Activated CD4-positive, alpha-beta T cell treated with anti-CD3 and anti-CD28 coated beads, Interleukin-2, amount 10 ng/mL, durations not matched to agents 24 days and 14 days (primary cell): Measurements from ENCODE around the gene NFIB. TPM values are rescaled to one million over a fixed set of nuclear protein-coding genes. Genes with fewer than 3 reads are reported as not detected.

ENCODE experiments used
- DNase-seq: peaks from one replicate; pipeline ENCODE4 v3.0.0; 2022
- H3K27ac Mint-ChIP-seq: one replicate; pipeline ENCODE4 v1.8.0; 2022; ENCODE audit warnings: mild to moderate bottlenecking, mixed read lengths
- H3K27me3 Mint-ChIP-seq: one replicate; pipeline ENCODE4 v1.8.0; 2022; ENCODE audit warnings: mixed read lengths
- H3K36me3 Mint-ChIP-seq: one replicate; pipeline ENCODE4 v1.8.0; 2022; ENCODE audit warnings: low read depth, mild to moderate bottlenecking, mixed read lengths
- H3K4me1 Mint-ChIP-seq: one replicate; pipeline ENCODE4 v1.8.0; 2021; ENCODE audit warnings: mixed read lengths
- H3K4me3 Mint-ChIP-seq: one replicate; pipeline ENCODE4 v1.8.0; 2022; ENCODE audit warnings: mild to moderate bottlenecking, moderate library complexity, mixed read lengths
- H3K9me3 Mint-ChIP-seq: one replicate; pipeline ENCODE4 v1.8.0; 2021; ENCODE audit warnings: mixed read lengths
- intact Hi-C: fragments of 100-400 bp; cut with micrococcal nuclease; formaldehyde crosslinking; loops from one replicate; pipeline ENCODE4 v1.15.1; 2023
- total RNA-seq: library from RNA; stranded (reverse); gene quantifications from 2 replicates; pipeline ENCODE4 v1.2.3, GENCODE V29; 2022

Gene NFIB
- total RNA-seq, 1 donor from 2014 or later, result not detected

DNA sequence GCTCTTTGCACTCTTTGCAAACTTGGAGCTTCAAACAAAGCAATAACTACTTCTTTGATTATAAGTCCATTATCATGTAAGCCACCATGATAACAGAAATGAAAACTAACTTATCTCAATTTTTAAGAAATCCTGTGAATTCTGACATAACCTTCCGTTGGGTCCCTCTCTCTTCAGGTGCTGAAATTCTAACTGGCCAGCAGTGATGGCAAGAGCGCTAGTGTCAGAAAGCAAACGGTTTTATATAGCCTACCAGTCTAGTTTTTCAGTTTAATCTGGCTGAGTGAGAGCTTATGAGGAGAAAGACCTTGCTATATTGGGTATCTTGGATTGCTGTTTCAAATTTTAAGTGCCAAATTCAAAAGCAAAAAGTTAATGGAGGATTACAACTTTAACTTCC lies 13.4 kb downstream of the NFIB start:
- H3K27ac Mint-ChIP-seq, result no peak overlapping the region
- H3K4me1 Mint-ChIP-seq, result no peaks in the 10 kb centered on the region
- no peak overlapping the region for H3K4me3 Mint-ChIP-seq
- H3K27me3 Mint-ChIP-seq, result peaks cover 26% of the 10 kb centered on the region
- intact Hi-C loops, result no loop called here
- no peaks in the 10 kb centered on the region for H3K9me3 Mint-ChIP-seq
- no peaks in the 10 kb centered on the region for H3K36me3 Mint-ChIP-seq
- DNase-seq, result no peak

DNA sequence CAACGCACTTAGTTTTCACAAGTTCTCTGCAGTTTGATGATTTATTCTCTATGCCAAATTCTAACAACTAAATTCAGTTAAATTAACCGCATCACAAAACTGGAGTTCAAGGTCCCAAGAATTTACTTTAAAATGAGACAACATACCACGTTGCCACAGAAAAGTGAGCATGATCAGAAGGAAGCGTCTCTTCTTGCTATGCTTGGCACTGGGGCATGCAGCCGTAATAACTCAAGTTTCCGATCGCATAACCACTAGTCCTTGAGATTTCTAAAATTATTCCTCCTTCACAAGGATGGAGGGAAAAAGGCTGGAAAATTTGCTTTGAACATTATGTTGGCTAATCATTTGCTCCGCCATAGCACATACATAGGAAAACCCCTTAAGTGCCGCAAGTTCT lies 13.9 kb downstream of the NFIB start:
- Mint-ChIP-seq H3K36me3 (no peaks in the 10 kb centered on the region), H3K4me1 (no peaks in the 10 kb centered on the region), H3K9me3 (no peaks in the 10 kb centered on the region), H3K27ac (no peak overlapping the region), H3K27me3 (peaks cover 20% of the 10 kb centered on the region), H3K4me3 (no peak overlapping the region)
- DNase-seq, result no peak
- intact Hi-C loops, result no loop called here

DNA sequence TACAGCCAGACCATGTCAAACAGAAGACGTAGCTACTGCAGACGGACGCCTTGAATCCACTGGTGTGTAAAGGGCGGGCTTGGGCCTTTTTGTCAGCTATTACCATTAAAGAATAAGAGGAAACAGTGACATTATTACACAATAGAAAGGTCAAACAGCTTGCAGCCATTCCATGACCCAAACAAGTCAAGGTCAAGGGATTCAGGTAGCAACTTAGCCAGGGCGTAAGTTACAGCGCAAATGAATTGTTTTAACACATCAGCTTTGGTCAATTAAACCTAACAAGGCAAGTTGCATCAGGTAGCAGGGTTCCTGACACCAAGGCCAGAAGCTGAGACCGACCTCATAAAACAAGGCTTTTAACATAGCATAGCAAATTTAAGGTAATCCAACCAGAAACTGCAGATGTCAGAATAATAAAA lies 15.3 kb downstream of the NFIB start:
- H3K4me3 Mint-ChIP-seq, result no peak overlapping the region
- no peaks in the 10 kb centered on the region for H3K9me3 Mint-ChIP-seq
- DNase-seq, result no peak
- H3K27ac Mint-ChIP-seq, result no peak overlapping the region
- H3K36me3 Mint-ChIP-seq, result no peaks in the 10 kb centered on the region
- no peaks in the 10 kb centered on the region for H3K4me1 Mint-ChIP-seq
- intact Hi-C loops, result no loop called here
- peaks cover 12% of the 10 kb centered on the region for H3K27me3 Mint-ChIP-seq

DNA sequence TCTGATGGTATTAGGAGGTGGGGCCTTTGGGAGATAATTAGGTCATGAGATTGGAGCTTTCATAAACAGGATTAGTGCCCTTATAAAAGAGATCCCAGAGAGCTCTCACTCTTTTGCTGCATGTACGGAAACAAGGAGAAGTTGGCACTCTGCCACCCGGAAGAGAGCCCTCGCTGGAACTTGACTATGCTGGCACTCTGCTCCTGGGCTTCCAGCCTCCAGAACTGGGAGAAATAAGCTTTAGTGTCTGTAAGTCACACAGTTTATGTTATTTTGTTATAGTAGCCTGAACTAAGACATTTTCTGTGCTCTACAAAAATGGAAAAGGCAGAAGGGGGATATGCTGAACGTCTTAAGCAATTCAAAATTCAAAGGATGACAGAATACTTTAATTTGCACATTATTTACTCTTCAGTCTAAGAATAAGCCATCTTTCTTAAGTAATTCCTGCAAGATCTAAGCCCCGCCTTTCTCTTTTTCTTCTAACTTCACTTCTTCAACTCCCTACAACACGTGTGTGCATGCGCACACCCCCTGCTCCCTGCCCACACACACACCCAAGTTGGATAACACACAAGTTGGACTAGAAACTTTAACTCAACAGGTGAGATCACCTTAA lies 17.3 kb downstream of the NFIB start:
- no peak for DNase-seq
- no peak overlapping the region for H3K4me3 Mint-ChIP-seq
- H3K36me3 Mint-ChIP-seq, result no peaks in the 10 kb centered on the region
- no peaks in the 10 kb centered on the region for H3K9me3 Mint-ChIP-seq
- H3K27me3 Mint-ChIP-seq, result peaks cover 8% of the 10 kb centered on the region
- intact Hi-C loops, result no loop called here
- H3K27ac Mint-ChIP-seq, result no peak overlapping the region
- H3K4me1 Mint-ChIP-seq, result no peaks in the 10 kb centered on the region

DNA sequence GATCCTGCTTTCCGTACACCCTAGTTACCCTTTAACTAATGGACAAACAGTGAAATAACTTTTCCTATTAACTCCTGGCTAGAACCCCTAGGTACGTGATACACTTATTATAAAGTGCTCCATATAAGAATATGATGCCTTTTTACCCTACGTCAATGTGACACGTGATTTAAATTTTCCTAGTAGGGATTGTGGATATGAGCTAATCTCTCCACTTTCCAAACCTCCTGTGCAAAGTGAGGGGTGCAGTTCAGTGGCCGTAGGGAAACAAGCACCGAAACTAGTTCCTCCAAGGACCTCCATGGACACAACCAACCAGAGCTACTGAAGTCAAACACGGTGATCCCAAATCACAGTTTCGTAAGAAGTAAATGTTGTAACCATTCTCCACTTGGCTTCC lies 19.3 kb downstream of the NFIB start:
- H3K27ac Mint-ChIP-seq, result no peak overlapping the region
- intact Hi-C loops, result no loop called here

DNA sequence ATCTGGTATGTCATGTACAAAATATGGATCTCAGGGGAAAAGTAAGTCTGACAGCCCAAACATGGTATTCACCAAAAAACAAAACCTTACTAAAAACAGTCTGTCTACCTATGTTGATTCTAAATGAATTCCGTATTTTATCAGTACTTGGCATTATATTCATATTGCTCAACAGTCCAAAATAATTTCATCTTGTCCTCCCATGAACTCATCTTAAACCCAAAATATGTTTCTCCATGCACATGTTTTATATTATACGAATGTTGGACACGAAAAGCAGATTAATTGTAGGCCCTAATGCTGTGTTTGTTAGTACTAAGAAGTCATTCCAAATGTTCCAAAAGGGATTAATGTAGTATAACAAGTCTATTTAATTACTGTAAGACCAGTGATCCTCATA lies 20.1 kb downstream of the NFIB start:
- H3K36me3 Mint-ChIP-seq, result no peaks in the 10 kb centered on the region
- intact Hi-C loops, result no loop called here
- no peak overlapping the region for H3K4me3 Mint-ChIP-seq
- H3K27me3 Mint-ChIP-seq, result peaks cover 4% of the 10 kb centered on the region
- no peak for DNase-seq
- no peaks in the 10 kb centered on the region for H3K9me3 Mint-ChIP-seq
- H3K4me1 Mint-ChIP-seq, result no peaks in the 10 kb centered on the region
- H3K27ac Mint-ChIP-seq, result no peak overlapping the region

More for the DNA sequence above, 19.3 kb downstream of the NFIB start:
- no peaks in the 10 kb centered on the region for H3K4me1 Mint-ChIP-seq
- H3K27me3 Mint-ChIP-seq, result peaks cover 4% of the 10 kb centered on the region
- no peaks in the 10 kb centered on the region for H3K36me3 Mint-ChIP-seq
- no peaks in the 10 kb centered on the region for H3K9me3 Mint-ChIP-seq
- H3K4me3 Mint-ChIP-seq, result no peak overlapping the region
- DNase-seq, result no peak

DNA sequence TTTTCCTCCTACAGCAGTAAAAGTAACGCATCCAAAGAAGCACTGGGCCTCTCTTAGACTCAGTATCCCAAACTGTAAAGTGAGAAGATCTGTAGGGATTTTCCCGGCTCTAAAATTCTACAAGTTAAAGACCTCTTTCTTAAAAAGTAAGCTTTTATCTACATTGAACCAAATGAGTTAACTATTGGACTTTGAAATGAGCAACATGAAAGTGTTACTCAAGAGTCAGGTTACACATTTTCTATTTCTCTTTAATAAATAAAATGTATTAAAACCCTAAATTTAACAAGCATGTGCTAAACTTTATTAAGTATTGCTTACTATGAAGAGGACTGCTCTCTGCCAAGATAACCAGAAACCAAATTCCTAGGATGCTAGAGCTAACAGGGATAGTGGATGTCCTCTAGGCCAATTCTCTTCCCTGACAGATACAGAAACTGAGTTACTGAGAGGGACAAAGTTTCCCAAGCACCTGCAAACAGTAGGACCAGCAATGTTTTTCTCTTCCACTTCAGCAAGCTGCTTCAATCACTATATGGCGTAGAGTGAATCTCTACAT lies 21.7 kb downstream of the NFIB start:
- no peak for DNase-seq
- Mint-ChIP-seq H3K27me3 (peaks cover 2% of the 10 kb centered on the region), H3K4me1 (no peaks in the 10 kb centered on the region), H3K4me3 (no peak overlapping the region), H3K9me3 (no peaks in the 10 kb centered on the region), H3K27ac (no peak overlapping the region), H3K36me3 (no peaks in the 10 kb centered on the region)
- intact Hi-C loops, result no loop called here

DNA sequence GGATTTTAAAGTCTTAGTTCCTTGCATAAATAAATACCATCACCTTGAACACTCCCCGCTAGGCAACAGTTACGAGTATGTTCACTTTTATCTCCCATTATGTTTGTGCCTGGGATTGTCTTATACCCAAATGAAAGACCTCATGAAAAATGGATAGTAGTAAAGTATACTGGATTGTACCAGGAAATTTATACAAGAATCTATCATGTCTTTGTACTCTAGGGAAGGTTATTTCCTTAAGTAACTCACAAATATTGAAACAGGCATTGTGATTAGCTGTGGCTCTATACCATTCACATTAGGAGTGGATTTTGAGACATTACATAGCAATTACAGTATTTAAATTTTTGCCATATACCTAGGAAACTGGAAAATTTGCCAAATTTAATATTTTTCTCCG lies 24.0 kb downstream of the NFIB start:
- no peak overlapping the region for H3K27ac Mint-ChIP-seq
- intact Hi-C loops, result no loop called here

DNA sequence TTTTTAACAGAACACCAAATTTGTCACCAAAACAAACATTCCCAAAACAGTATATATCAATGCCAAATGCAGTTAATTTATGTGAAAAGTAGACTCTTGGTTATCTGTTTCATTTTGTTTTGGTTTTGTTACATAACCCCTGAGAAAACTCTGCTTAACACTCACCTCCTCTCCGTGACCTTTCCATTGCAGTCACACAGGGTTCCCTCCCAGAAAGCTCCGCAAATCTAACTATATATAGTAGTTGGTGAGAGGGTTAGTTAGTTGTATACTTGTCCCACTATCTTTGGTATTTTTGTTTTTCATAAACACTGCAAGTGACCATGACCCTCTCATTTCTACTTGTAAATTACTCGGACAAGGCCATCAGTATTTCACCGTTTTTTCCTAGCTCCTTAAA lies 25.5 kb downstream of the NFIB start:
- no peak overlapping the region for H3K27ac Mint-ChIP-seq
- H3K36me3 Mint-ChIP-seq, result no peaks in the 10 kb centered on the region
- no peak for DNase-seq
- no peak overlapping the region for H3K4me3 Mint-ChIP-seq
- H3K4me1 Mint-ChIP-seq, result no peaks in the 10 kb centered on the region
- no peaks in the 10 kb centered on the region for H3K9me3 Mint-ChIP-seq
- H3K27me3 Mint-ChIP-seq, result no peaks in the 10 kb centered on the region
- intact Hi-C loops, result no loop called here

More for the DNA sequence above, 24.0 kb downstream of the NFIB start:
- no peak overlapping the region for H3K4me3 Mint-ChIP-seq
- no peaks in the 10 kb centered on the region for H3K4me1 Mint-ChIP-seq
- no peaks in the 10 kb centered on the region for H3K9me3 Mint-ChIP-seq
- DNase-seq, result no peak
- no peaks in the 10 kb centered on the region for H3K36me3 Mint-ChIP-seq
- no peaks in the 10 kb centered on the region for H3K27me3 Mint-ChIP-seq

DNA sequence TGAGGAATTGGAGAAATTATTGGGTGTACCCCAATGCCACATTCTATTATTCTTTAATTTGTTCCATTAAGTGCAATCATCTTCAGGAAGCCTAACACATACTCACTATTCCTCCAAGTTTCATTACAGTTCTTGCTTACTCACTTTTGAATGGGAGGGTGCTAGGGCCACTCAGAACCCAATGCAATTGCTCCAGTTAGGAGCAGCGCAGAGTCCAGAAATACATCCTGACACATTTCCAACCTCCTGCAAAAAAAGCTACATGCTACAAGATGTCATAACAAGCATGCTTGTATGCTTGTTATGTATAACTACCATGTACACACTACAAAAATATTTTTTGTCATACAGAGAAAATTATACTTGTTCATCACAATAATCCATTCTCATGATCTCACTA lies 27.8 kb downstream of the NFIB start:
- H3K36me3 Mint-ChIP-seq, result no peaks in the 10 kb centered on the region
- no peak for DNase-seq
- H3K27me3 Mint-ChIP-seq, result no peaks in the 10 kb centered on the region
- H3K4me3 Mint-ChIP-seq, result no peak overlapping the region
- no peaks in the 10 kb centered on the region for H3K4me1 Mint-ChIP-seq
- intact Hi-C loops, result no loop called here
- H3K9me3 Mint-ChIP-seq, result no peaks in the 10 kb centered on the region
- no peak overlapping the region for H3K27ac Mint-ChIP-seq

DNA sequence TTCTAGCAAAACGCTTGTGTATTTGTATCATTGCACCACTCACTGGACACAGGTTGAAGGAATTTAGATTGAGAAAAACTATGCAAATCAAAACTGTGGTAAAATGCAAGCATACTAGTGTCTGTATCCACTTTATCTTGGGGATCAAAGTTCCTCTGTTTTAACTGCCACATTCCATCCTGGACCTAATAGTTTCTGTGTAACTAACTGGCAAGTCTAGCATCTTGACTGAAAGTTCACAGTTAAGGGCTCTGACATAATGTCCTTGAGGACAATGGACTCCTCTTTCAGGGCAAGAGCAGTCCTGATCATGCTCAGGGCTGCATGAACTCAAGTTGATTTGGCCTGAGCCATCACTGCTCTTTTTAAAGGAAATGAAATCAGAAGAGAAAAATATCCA lies 30.7 kb downstream of the NFIB start:
- H3K27me3 Mint-ChIP-seq, result no peaks in the 10 kb centered on the region
- no peaks in the 10 kb centered on the region for H3K4me1 Mint-ChIP-seq
- DNase-seq, result no peak
- no peak overlapping the region for H3K27ac Mint-ChIP-seq
- intact Hi-C loops, result no loop called here
- H3K4me3 Mint-ChIP-seq, result no peak overlapping the region
- no peaks in the 10 kb centered on the region for H3K9me3 Mint-ChIP-seq
- H3K36me3 Mint-ChIP-seq, result no peaks in the 10 kb centered on the region

DNA sequence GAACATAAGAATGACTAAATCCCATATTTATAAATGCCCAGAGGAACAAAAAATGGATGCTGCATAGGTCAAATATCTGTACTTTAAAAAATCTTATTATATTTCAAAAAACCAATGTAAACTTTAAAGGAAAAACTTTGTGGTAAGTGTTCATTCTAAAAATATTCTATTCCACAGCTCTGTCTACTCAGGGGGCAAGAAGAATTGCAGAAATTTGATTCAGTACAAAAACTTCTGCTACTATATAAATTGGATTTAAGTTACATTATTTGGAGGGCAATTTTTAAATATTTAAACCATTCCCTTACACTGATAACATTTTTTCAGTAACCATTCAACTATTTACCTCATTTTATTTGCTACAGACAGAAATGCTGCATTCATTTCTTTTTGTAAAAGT lies 32.1 kb downstream of the NFIB start:
- H3K9me3 Mint-ChIP-seq, result no peaks in the 10 kb centered on the region
- no peaks in the 10 kb centered on the region for H3K4me1 Mint-ChIP-seq
- no peak overlapping the region for H3K4me3 Mint-ChIP-seq
- H3K27me3 Mint-ChIP-seq, result no peaks in the 10 kb centered on the region
- H3K27ac Mint-ChIP-seq, result no peak overlapping the region
- no peak for DNase-seq
- H3K36me3 Mint-ChIP-seq, result no peaks in the 10 kb centered on the region
- intact Hi-C loops, result no loop called here

DNA sequence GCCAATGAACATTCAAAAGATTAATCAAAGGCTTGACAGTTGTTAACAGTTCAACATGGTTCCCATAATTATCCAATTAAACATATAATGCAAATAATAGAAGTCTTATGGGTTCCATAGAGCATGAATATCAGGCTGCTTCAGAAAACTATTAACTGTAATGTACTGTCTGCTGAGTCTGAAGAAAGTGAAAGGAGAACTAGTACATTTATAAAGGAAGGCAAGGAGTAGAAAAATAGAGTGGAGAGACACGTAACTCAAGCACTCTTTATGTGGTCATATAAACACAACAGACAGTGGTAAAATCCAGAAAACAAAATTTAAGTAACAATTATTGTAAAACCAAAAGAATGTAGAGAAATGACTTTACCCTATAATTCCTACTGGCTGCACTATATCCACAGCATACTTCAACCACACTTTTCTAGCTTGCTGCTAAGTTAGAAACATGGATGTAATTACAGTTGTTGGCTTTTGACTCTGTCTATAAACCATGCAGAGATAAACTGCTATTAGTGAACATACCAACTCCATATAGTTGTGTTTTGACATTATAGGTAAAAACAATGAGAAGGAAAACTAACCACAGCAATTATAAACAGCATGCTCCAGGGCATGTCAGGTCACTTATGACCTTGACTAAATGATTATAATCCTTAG lies 32.7 kb downstream of the NFIB start:
- Mint-ChIP-seq H3K4me3 (no peak overlapping the region), H3K4me1 (no peaks in the 10 kb centered on the region), H3K9me3 (no peaks in the 10 kb centered on the region), H3K27ac (no peak overlapping the region), H3K36me3 (no peaks in the 10 kb centered on the region), H3K27me3 (no peaks in the 10 kb centered on the region)
- DNase-seq, result no peak
- intact Hi-C loops, result no loop called here

DNA sequence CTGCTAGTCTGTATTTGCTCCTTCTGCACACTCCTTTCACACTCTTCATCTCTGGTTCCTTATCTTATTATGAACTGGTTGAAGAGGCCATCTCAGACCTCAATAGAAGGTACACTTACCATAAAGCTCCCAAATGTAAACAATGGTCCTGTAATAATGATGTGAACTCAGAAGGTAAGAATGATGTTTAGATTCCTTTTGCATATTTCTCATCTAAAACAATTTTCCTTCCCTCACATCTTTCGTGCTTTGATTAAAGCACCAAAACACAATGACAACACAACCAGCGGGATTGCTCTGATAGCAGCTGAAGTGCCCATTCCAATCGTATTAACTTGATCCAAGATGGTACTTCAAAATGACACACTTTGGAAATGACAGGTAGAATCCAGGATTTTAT lies 34.3 kb downstream of the NFIB start:
- intact Hi-C loops, result no loop called here
- Mint-ChIP-seq H3K9me3 (no peaks in the 10 kb centered on the region), H3K27ac (no peak overlapping the region), H3K27me3 (peaks cover 2% of the 10 kb centered on the region), H3K4me3 (no peak overlapping the region), H3K4me1 (no peaks in the 10 kb centered on the region), H3K36me3 (no peaks in the 10 kb centered on the region)
- DNase-seq, result no peak

DNA sequence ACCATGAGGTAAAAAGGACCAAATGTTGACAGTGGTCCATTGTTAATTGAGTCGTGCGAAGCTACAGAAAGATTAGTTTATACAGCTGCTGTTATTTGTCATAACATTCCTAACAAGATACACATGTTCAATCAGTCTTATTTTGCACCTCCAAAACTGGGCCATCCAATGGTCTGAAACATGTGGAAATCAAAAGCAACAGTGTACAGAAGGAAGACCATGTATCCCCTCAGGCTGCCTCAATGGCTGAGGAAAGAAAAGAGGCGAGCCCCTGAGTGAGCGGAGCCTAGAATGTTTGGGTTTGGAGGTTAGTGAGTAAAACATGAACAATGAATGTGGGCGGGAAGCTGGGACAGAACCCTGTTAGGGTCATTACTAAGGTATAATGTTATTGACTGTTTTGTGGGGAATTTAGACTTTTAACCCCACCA lies 35.6 kb downstream of the NFIB start:
- peaks cover 8% of the 10 kb centered on the region for H3K27me3 Mint-ChIP-seq
- H3K4me3 Mint-ChIP-seq, result no peak overlapping the region
- no peaks in the 10 kb centered on the region for H3K4me1 Mint-ChIP-seq
- intact Hi-C loops, result no loop called here
- no peak for DNase-seq
- H3K27ac Mint-ChIP-seq, result no peak overlapping the region
- H3K36me3 Mint-ChIP-seq, result no peaks in the 10 kb centered on the region
- no peaks in the 10 kb centered on the region for H3K9me3 Mint-ChIP-seq
